Measurements from ENCODE around the gene DYSF. TPM values are rescaled to one million over a fixed set of nuclear protein-coding genes. Genes with fewer than 3 reads are reported as not detected.

Gene DYSF
- total RNA-seq, 1 experiment from 2014 or later: not detected

- in situ Hi-C loops (cut with HindIII; ENCODE audit: low pct_unique_long_range_greater_than_20kb, low sequenced_read_pairs): no loop called here
Measured at GRCh38 chr2:71511776-71512175, 58.4 kb downstream of the DYSF start.

GRCh38 chr2:71512386-71512785, 59.0 kb downstream of the DYSF start:
- DNase-seq (ENCODE audit: low read depth): no peak
- in situ Hi-C loops (cut with HindIII; ENCODE audit: low pct_unique_long_range_greater_than_20kb, low sequenced_read_pairs): no loop called here

More at GRCh38 chr2:71511776-71512175, 58.4 kb downstream of the DYSF start:
- no peak for DNase-seq (ENCODE audit: low read depth)

GRCh38 chr2:71513096-71513495, 59.7 kb downstream of the DYSF start:
- in situ Hi-C loops (cut with HindIII; ENCODE audit: low pct_unique_long_range_greater_than_20kb, low sequenced_read_pairs): no loop called here
- DNase-seq (ENCODE audit: low read depth): no peak

GRCh38 chr2:71513721-71514120, 60.4 kb downstream of the DYSF start:
- in situ Hi-C loops (cut with HindIII; ENCODE audit: low pct_unique_long_range_greater_than_20kb, low sequenced_read_pairs): no loop called here
- DNase-seq (ENCODE audit: low read depth): no peak

- in situ Hi-C loops (cut with HindIII; ENCODE audit: low pct_unique_long_range_greater_than_20kb, low sequenced_read_pairs): no loop called here
Measured at GRCh38 chr2:71516253-71516888, 63.0 kb downstream of the DYSF start.

GRCh38 chr2:71517851-71518250, 64.5 kb downstream of the DYSF start:
- no peak for DNase-seq (ENCODE audit: low read depth)
- in situ Hi-C loops (cut with HindIII; ENCODE audit: low pct_unique_long_range_greater_than_20kb, low sequenced_read_pairs): no loop called here

More at GRCh38 chr2:71516253-71516888, 63.0 kb downstream of the DYSF start:
- no peak for DNase-seq (ENCODE audit: low read depth)

- in situ Hi-C loops (cut with HindIII; ENCODE audit: low pct_unique_long_range_greater_than_20kb, low sequenced_read_pairs): no loop called here
- no peak for DNase-seq (ENCODE audit: low read depth)
Measured at GRCh38 chr2:71521436-71521950, 68.1 kb downstream of the DYSF start.

- DNase-seq (ENCODE audit: low read depth): no peak
- in situ Hi-C loops (cut with HindIII; ENCODE audit: low pct_unique_long_range_greater_than_20kb, low sequenced_read_pairs): no loop called here
Measured at GRCh38 chr2:71524476-71524875, 71.1 kb downstream of the DYSF start.

GRCh38 chr2:71526141-71526540, 72.8 kb downstream of the DYSF start:
- in situ Hi-C loops (cut with HindIII; ENCODE audit: low pct_unique_long_range_greater_than_20kb, low sequenced_read_pairs): no loop called here
- no peak for DNase-seq (ENCODE audit: low read depth)

- no peak for DNase-seq (ENCODE audit: low read depth)
- in situ Hi-C loops (cut with HindIII; ENCODE audit: low pct_unique_long_range_greater_than_20kb, low sequenced_read_pairs): no loop called here
Measured at GRCh38 chr2:71526975-71527374, 73.6 kb downstream of the DYSF start.

GRCh38 chr2:71528131-71528591, 74.8 kb downstream of the DYSF start:
- in situ Hi-C loops (cut with HindIII; ENCODE audit: low pct_unique_long_range_greater_than_20kb, low sequenced_read_pairs): no loop called here
- DNase-seq (ENCODE audit: low read depth): no peak

- in situ Hi-C loops (cut with HindIII; ENCODE audit: low pct_unique_long_range_greater_than_20kb, low sequenced_read_pairs): no loop called here
- DNase-seq (ENCODE audit: low read depth): no peak
Measured at GRCh38 chr2:71528749-71529148, 75.4 kb downstream of the DYSF start.

- DNase-seq (ENCODE audit: low read depth): no peak
- in situ Hi-C loops (cut with HindIII; ENCODE audit: low pct_unique_long_range_greater_than_20kb, low sequenced_read_pairs): no loop called here
Measured at GRCh38 chr2:71530211-71530610, 76.8 kb downstream of the DYSF start.

- in situ Hi-C loops (cut with HindIII; ENCODE audit: low pct_unique_long_range_greater_than_20kb, low sequenced_read_pairs): no loop called here
- peak; percentile 21 for DNase-seq (ENCODE audit: low read depth)
Measured at GRCh38 chr2:71530641-71531332, 77.4 kb downstream of the DYSF start.

GRCh38 chr2:71531522-71532047, 78.2 kb downstream of the DYSF start:
- in situ Hi-C loops (cut with HindIII; ENCODE audit: low pct_unique_long_range_greater_than_20kb, low sequenced_read_pairs): no loop called here
- peak; percentile 42 for DNase-seq (ENCODE audit: low read depth)

- in situ Hi-C loops (cut with HindIII; ENCODE audit: low pct_unique_long_range_greater_than_20kb, low sequenced_read_pairs): no loop called here
Measured at GRCh38 chr2:71532327-71532726, 79.0 kb downstream of the DYSF start.

GRCh38 chr2:71534201-71534600, 80.8 kb downstream of the DYSF start:
- in situ Hi-C loops (cut with HindIII; ENCODE audit: low pct_unique_long_range_greater_than_20kb, low sequenced_read_pairs): no loop called here
- no peak for DNase-seq (ENCODE audit: low read depth)

More at GRCh38 chr2:71532327-71532726, 79.0 kb downstream of the DYSF start:
- no peak for DNase-seq (ENCODE audit: low read depth)

GRCh38 chr2:71534826-71535225, 81.5 kb downstream of the DYSF start:
- DNase-seq (ENCODE audit: low read depth): no peak
- in situ Hi-C loops (cut with HindIII; ENCODE audit: low pct_unique_long_range_greater_than_20kb, low sequenced_read_pairs): no loop called here

GRCh38 chr2:71535526-71535925, 82.2 kb downstream of the DYSF start:
- in situ Hi-C loops (cut with HindIII; ENCODE audit: low pct_unique_long_range_greater_than_20kb, low sequenced_read_pairs): no loop called here

More at GRCh38 chr2:71535526-71535925, 82.2 kb downstream of the DYSF start:
- no peak for DNase-seq (ENCODE audit: low read depth)
